BE2C (cell line): ENCODE data around the gene MRPS34.

Experiments used
- DNase-seq: peaks from one replicate; pipeline ENCODE4 v3.0.0-alpha.2; 2020
- H3K27me3 ChIP-seq: fragments of 250-450 bp; sonication (Bioruptor Pico); 2 replicates; pipeline ENCODE4 v1.5.1; 2020; ENCODE audit warnings: mild to moderate bottlenecking
- H3K36me3 ChIP-seq: fragments of 250-450 bp; sonication (Bioruptor Pico); 2 replicates; pipeline ENCODE4 v1.5.1; 2020; ENCODE audit warnings: mild to moderate bottlenecking
- H3K4me1 ChIP-seq: fragments of 250-450 bp; sonication (Bioruptor Pico); 2 replicates; pipeline ENCODE4 v1.5.1; 2020
- H3K4me3 ChIP-seq: 2 replicates; pipeline ENCODE4 v1.5.1; 2011; ENCODE audit warnings: low read depth, low read length
- H3K9me3 ChIP-seq: fragments of 250-450 bp; sonication (Bioruptor Pico); 2 replicates; pipeline ENCODE4 v1.5.1; 2020
- CTCF ChIP-seq: IDR thresholded peaks from 2 replicates; pipeline ENCODE4 v1.5.1; 2012; ENCODE audit warnings: mild to moderate bottlenecking, low read depth, low read length

The MRPS34 gene

GRCh38 chr16:1780677-1781072, 7.7 kb upstream of the MRPS34 start:
- no peaks in the 10 kb centered on the region for H3K4me1 ChIP-seq
- H3K9me3 ChIP-seq = no peaks in the 10 kb centered on the region
- H3K36me3 ChIP-seq = peaks cover 9% of the 10 kb centered on the region
- H3K4me3 ChIP-seq = no peak overlapping the region
- no peak for DNase-seq
- no peaks in the 10 kb centered on the region for H3K27me3 ChIP-seq
- no peak for TF ChIP-seq CTCF

- no peaks in the 10 kb centered on the region for H3K9me3 ChIP-seq
- H3K27me3 ChIP-seq = no peaks in the 10 kb centered on the region
- peak; percentile 14 for DNase-seq
- H3K4me1 ChIP-seq = no peaks in the 10 kb centered on the region
- H3K4me3 ChIP-seq = no peak overlapping the region
- no peak for TF ChIP-seq CTCF
- H3K36me3 ChIP-seq = peaks cover 9% of the 10 kb centered on the region
Observed at GRCh38 chr16:1779741-1780676, 7.1 kb upstream of the MRPS34 start.

- Histone ChIP-seq H3K27me3 (no peaks in the 10 kb centered on the region), H3K4me3 (no peak overlapping the region), H3K36me3 (peaks cover 9% of the 10 kb centered on the region), H3K4me1 (no peaks in the 10 kb centered on the region), H3K9me3 (no peaks in the 10 kb centered on the region)
- no peak for DNase-seq
- no peak for TF ChIP-seq CTCF
Observed at GRCh38 chr16:1779234-1779701, 6.3 kb upstream of the MRPS34 start.

- H3K27me3 ChIP-seq = no peaks in the 10 kb centered on the region
- no peak overlapping the region for H3K4me3 ChIP-seq
- no peak for DNase-seq
- no peak for TF ChIP-seq CTCF
- H3K36me3 ChIP-seq = peaks cover 9% of the 10 kb centered on the region
- no peaks in the 10 kb centered on the region for H3K9me3 ChIP-seq
- no peaks in the 10 kb centered on the region for H3K4me1 ChIP-seq
Observed at GRCh38 chr16:1778200-1779179, 5.6 kb upstream of the MRPS34 start.

GRCh38 chr16:1777375-1778199, 4.7 kb upstream of the MRPS34 start:
- TF ChIP-seq CTCF = no peak
- no peak for DNase-seq
- Histone ChIP-seq H3K27me3 (no peaks in the 10 kb centered on the region), H3K4me1 (no peaks in the 10 kb centered on the region), H3K9me3 (no peaks in the 10 kb centered on the region), H3K4me3 (no peak overlapping the region), H3K36me3 (peaks cover 9% of the 10 kb centered on the region)
